ENCODE data around the gene PHLDB2.

The PHLDB2 gene

GRCh38 chr3:111882194-111882593 lies 23.1 kb downstream of the PHLDB2 start:
- TF ChIP-seq, protein P1, sequence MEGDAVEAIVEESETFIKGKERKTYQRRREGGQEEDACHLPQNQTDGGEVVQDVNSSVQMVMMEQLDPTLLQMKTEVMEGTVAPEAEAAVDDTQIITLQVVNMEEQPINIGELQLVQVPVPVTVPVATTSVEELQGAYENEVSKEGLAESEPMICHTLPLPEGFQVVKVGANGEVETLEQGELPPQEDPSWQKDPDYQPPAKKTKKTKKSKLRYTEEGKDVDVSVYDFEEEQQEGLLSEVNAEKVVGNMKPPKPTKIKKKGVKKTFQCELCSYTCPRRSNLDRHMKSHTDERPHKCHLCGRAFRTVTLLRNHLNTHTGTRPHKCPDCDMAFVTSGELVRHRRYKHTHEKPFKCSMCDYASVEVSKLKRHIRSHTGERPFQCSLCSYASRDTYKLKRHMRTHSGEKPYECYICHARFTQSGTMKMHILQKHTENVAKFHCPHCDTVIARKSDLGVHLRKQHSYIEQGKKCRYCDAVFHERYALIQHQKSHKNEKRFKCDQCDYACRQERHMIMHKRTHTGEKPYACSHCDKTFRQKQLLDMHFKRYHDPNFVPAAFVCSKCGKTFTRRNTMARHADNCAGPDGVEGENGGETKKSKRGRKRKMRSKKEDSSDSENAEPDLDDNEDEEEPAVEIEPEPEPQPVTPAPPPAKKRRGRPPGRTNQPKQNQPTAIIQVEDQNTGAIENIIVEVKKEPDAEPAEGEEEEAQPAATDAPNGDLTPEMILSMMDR (IDR thresholded peaks at IDR 0.05; ENCODE audit: poor library complexity, severe bottlenecking): no peak
- no peak overlapping the region for H3K4me3 ChIP-seq (ENCODE audit: severe bottlenecking)
- no peaks in the 10 kb centered on the region for H3K27me3 ChIP-seq (ENCODE audit: insufficient read depth, poor library complexity, severe bottlenecking)
- ATAC-seq (ENCODE audit: low read depth) (no peak), DNase-seq (ENCODE audit: low spot score) (no peak)
- H3K27ac ChIP-seq (ENCODE audit: poor library complexity, severe bottlenecking): no peak overlapping the region
- no peaks in the 10 kb centered on the region for H3K9me3 ChIP-seq (ENCODE audit: severe bottlenecking)
- no peaks in the 10 kb centered on the region for H3K4me1 ChIP-seq (ENCODE audit: insufficient read depth, poor library complexity, severe bottlenecking)
- H3K36me3 ChIP-seq (ENCODE audit: low read depth): peaks cover 64% of the 10 kb centered on the region

GRCh38 chr3:111882799-111883198 lies 23.7 kb downstream of the PHLDB2 start:
- 0 out of 3 replicates have a peak, but pooled peaks have one; percentile 14 for ATAC-seq (ENCODE audit: low read depth)
- H3K9me3 ChIP-seq (ENCODE audit: severe bottlenecking): no peaks in the 10 kb centered on the region
- H3K27me3 ChIP-seq (ENCODE audit: insufficient read depth, poor library complexity, severe bottlenecking): no peaks in the 10 kb centered on the region
- no peak overlapping the region for H3K4me3 ChIP-seq (ENCODE audit: severe bottlenecking)
- peaks cover 70% of the 10 kb centered on the region for H3K36me3 ChIP-seq (ENCODE audit: low read depth)
- H3K27ac ChIP-seq (ENCODE audit: poor library complexity, severe bottlenecking): no peak overlapping the region
- TF ChIP-seq, protein P1 (IDR thresholded peaks at IDR 0.05; ENCODE audit: poor library complexity, severe bottlenecking): no peak
- no peak for DNase-seq (ENCODE audit: low spot score)
- H3K4me1 ChIP-seq (ENCODE audit: insufficient read depth, poor library complexity, severe bottlenecking): no peaks in the 10 kb centered on the region

- no peak overlapping the region for H3K4me3 ChIP-seq (ENCODE audit: severe bottlenecking)
- H3K9me3 ChIP-seq (ENCODE audit: severe bottlenecking): no peaks in the 10 kb centered on the region
- no peaks in the 10 kb centered on the region for H3K27me3 ChIP-seq (ENCODE audit: insufficient read depth, poor library complexity, severe bottlenecking)
- H3K4me1 ChIP-seq (ENCODE audit: insufficient read depth, poor library complexity, severe bottlenecking): no peaks in the 10 kb centered on the region
- TF ChIP-seq, protein P1 (IDR thresholded peaks at IDR 0.05; ENCODE audit: poor library complexity, severe bottlenecking): no peak
- peaks cover 81% of the 10 kb centered on the region for H3K36me3 ChIP-seq (ENCODE audit: low read depth)
- no peak overlapping the region for H3K27ac ChIP-seq (ENCODE audit: poor library complexity, severe bottlenecking)
- DNase-seq (ENCODE audit: low spot score): no peak
- ATAC-seq (ENCODE audit: low read depth): no peak
Measured at GRCh38 chr3:111884411-111885018, 25.4 kb downstream of the PHLDB2 start.

DNA sequence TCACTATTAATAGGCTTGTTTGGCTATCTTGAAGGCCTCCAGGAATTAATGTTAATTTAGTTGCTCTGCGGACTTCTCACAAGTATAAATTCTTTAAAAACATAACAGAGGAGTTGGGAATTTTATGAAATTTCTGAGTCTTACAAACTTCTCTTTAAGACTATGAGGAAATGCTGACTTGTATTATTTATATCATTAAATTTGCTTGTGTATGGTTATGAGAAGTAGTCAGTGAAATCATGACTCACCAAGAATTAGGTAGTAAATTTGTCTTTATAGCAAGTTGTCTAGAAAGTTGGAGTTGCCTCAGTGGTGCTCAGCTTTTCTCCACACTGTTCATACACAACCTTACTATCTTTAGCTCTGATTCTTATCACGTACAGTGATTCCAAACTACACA lies 26.5 kb downstream of the PHLDB2 start:
- Histone ChIP-seq H3K4me3 (ENCODE audit: severe bottlenecking) (no peak overlapping the region), H3K4me1 (ENCODE audit: insufficient read depth, poor library complexity, severe bottlenecking) (no peaks in the 10 kb centered on the region), H3K9me3 (ENCODE audit: severe bottlenecking) (no peaks in the 10 kb centered on the region), H3K27me3 (ENCODE audit: insufficient read depth, poor library complexity, severe bottlenecking) (no peaks in the 10 kb centered on the region), H3K36me3 (ENCODE audit: low read depth) (peaks cover 87% of the 10 kb centered on the region), H3K27ac (ENCODE audit: poor library complexity, severe bottlenecking) (no peak overlapping the region)
- TF ChIP-seq, protein P1 (IDR thresholded peaks at IDR 0.05; ENCODE audit: poor library complexity, severe bottlenecking): no peak
- DNase-seq (ENCODE audit: low spot score) (no peak), ATAC-seq (ENCODE audit: low read depth) (no peak)

DNA sequence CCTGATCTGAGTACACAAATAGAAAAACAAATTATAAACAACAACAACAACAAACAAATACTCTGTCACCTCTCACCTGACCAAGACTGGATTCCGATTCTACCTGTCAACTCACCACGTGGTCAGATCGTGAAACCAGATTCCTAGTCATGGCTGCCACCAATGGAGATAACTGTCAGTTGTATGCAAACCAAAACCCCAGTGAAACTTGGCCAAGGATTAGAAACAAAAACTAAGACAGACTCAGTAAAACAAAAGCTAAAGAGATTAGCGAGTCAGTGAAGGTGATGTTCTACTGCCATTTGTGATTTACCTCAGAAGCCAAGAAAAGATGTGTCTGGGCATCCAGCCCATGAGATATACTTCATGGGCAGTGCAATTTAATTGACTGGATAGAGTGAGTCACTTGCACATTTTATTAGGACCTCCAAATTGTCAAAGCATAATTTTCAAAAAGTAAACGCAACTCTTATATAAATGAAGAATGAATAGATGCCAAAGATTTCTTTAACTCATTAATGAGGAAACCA lies 31.1 kb downstream of the PHLDB2 start:
- DNase-seq (ENCODE audit: low spot score) (no peak), ATAC-seq (ENCODE audit: low read depth) (no peak; the same call in 2 of the 3 replicates)
- Histone ChIP-seq H3K27ac (ENCODE audit: poor library complexity, severe bottlenecking) (no peak overlapping the region), H3K36me3 (ENCODE audit: low read depth) (peaks cover 85% of the 10 kb centered on the region), H3K4me1 (ENCODE audit: insufficient read depth, poor library complexity, severe bottlenecking) (no peaks in the 10 kb centered on the region), H3K4me3 (ENCODE audit: severe bottlenecking) (no peak overlapping the region), H3K27me3 (ENCODE audit: insufficient read depth, poor library complexity, severe bottlenecking) (no peaks in the 10 kb centered on the region), H3K9me3 (ENCODE audit: severe bottlenecking) (no peaks in the 10 kb centered on the region)
- TF ChIP-seq, protein P1 (IDR thresholded peaks at IDR 0.05; ENCODE audit: poor library complexity, severe bottlenecking): no peak

Data from RWPE2 (cell line).